Measurements from ENCODE around the gene MYO1F.
"Not testable (repeated sequence)": the region's sequence is repeated elsewhere in the genome, so short reads cannot be mapped to it uniquely, and the experiment has no call there.

Gene MYO1F

DNA sequence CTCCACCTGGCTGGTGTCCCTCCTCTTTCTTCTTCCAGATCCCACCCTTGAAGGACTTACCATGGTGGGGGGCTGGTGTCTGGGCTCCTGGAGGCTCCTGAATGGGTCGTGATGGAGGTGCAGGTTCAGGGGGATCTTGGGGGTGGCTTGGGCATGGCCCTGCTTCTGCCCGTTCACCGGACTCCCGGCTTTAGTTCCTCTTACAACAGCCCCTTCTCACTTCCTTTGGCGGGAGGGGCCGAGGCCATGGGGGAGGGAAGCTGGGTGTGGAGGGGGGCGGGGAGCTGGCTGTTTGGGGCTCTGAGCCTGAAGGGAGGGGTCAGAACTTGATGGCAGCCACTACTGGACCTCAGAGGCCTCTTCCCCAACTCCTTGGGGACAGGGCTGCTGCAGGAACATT, at the start of gene MYO1F:
Gene MYO1F, minus strand, starts transcription at position 196 of the 400 bp plus-strand sequence. Its CDS starts 133 bp downstream, at position 63.
- DNase-seq: no peak

DNA sequence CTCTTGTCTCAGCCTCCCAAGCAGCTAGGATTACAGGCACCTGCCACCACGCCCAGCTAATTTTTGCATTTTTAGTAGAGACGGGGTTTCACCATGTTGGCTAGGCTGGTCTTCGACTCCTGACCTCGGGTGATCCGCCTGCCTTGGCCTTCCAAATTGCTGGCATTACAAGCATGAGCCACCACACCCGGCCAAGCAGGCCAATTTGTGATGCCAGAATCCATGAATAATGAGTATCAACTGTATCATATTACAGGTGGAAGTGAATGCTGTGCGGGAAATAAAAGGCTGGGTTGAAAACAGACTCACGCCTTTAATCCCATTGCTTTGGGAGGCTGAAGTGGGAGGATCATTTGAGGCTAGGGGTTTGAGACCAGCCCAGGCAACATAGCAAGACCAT, 49.6 kb upstream of the MYO1F start:
- DNase-seq: no peak

DNA sequence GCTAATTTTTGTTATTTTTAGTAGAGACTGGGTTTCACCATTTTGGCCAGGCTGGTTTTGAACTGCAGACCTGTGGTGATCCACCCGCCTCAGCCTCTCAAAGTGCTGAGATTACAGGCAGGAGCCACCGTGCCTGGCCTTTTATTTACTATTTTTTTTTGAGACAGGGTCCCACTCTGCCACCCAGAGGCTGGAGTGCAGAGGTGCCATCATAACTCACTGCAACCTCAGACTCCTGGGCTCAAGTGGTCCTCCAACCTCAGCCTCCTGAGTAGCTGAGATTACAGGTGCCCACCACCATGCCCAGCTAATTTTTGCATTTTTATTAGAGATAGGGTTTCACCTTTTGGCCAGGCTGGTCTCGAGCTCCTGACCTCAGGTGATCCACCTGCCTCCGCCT, 45.6 kb upstream of the MYO1F start:
- DNase-seq: not testable (repeated sequence)

DNA sequence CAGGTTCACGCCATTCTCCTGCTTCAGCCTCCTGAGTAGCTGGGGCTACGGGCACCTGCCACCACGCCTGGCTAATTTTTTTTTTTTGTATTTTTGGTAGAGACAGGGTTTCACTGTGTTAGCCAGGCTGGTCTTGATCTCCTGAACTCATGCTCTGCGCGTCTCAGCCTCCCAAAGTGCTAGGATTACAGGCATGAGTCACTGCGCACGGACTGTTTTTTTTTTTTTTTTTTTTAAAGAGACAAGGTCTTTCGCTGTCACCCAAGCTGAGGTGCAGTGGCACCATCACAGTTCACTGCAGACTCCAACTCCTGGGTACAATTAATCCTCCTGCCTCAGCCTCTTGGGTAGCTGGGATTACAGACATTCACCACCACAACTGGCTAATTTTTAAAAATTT, 41.5 kb upstream of the MYO1F start:
- no peak for DNase-seq

DNA sequence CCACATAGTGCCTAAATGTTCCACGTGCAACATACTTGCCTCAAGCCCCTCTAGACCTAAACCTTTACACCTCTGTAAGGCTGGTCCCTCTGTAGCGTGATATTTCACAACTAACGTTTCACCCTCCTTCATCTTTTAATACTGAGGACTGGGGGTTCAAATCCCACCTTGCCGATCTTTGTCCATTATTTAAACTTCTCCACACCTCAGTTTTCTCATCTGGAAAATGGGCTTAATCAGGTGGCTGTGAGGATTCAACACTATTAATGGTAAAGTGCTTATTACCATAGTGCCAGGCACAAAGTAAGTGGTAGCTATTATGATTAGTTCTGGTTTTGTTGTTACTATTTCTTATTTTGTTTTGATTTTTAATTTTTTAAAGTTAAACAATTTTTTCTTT, 40.7 kb upstream of the MYO1F start:
- no peak for DNase-seq

DNA sequence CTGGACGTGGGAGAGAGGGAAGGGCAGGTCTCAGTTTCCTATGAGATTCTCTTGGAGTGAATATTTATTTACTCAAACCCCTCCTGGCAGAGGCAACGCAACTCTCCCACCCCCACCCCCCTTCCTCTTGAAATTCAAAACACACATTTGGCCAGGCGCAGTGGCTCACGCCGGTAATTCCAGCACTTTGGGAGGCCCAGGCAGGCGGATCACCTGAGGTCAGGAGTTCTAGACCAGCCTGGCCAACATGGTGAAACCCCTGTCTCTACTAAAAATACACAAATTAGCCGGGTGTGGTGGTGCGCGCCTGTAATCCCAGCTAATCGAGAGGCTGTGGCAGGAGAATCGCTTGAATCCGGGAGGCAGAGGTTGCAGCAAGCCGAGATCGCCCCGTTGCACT, 40.1 kb upstream of the MYO1F start:
- not testable (repeated sequence) for DNase-seq

DNA sequence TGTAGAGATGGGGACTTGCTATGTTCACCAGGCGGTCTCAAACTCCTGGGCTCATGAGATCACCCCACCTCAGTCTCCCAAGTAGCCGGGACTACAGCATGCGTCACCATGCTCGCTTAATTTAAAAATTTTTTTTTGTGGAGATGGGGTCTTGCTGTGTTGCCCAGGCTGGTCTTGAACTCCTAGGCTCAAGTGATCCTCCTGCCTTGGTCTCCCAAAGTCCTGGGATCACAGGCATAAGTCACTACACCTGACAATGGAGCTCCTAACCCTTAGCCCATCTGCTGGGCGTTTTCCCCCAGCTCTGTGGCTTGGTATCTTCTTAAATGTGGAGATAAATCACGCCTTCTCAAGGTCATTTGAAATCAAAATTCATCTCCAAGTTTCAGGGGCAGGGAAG, 39.6 kb upstream of the MYO1F start:
- no peak for DNase-seq

DNA sequence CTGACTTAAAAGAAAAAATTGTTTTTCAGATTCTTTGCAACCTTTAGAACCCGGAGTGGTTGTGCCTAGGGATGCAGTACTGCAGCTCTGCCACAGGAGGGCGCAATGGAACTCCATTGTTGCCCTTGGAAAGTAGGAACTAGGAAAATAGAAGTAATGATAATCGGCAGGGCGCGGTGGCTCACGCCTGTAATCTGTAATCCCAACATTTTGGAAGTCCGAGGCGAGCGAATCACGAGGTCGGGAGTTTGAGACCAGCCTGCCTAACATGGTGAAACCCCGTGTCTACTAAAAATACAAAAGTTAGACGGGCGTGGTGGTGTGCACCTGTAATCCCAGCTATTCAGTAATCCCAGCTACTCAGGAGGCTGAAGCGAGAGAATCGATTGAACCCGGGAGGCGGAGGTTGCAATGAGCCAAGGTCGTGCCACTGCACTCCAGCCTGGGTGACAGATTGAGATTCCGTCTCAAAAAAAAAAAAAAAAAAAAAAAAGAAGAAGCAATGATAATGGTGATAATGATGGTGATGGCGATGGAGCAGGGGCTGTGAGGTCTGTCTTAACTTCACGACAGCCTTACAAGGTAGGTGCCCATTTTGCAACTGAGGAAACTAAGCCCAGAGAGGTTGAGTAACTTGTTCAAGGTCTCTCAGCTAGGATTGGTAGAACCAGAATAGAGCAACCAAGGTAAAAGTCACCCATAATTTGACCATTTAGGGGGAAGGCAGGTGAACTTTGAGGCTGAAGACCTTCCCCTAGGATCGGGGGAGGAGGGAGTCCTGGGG, 38.8 kb upstream of the MYO1F start:
- DNase-seq: no peak

DNA sequence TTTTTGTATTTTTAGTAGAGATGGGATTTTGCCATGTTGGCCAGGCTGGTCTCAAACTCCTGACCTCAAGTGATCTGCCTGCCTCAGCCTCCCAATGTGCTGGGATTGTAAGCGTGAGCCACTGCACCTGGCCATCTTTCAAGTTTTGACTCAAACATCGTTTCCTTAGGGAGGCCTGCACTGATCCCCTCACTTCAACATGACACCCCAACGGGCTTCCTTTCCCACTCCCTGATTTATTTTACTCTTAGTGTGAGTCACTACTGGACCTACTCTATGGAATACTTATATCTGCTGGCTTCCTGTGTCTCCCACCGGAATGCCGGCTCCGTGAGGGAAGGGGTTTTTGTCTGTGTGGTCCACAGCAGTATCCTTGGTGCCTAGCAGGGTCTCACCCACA, 37.8 kb upstream of the MYO1F start:
- DNase-seq: no peak

DNA sequence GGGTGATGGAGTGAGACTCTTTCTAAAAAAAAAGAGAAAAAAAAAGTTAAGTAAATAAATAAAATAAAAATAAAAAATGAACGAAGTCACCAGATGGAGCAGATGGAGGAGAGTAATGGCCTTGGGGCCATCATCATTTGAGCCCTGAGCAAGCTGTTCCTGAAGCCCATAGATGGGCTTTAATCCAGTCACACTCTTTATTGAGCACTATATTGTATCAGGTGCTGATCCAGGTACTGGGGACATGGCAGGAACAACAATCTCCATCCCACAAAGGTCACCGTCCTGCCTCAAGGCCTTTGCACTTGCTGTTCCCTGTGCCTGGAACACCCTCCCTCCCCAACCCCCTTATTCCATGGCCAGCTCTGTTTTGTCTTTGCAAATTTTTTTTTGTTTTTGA, 37.2 kb upstream of the MYO1F start:
- DNase-seq: no peak

DNA sequence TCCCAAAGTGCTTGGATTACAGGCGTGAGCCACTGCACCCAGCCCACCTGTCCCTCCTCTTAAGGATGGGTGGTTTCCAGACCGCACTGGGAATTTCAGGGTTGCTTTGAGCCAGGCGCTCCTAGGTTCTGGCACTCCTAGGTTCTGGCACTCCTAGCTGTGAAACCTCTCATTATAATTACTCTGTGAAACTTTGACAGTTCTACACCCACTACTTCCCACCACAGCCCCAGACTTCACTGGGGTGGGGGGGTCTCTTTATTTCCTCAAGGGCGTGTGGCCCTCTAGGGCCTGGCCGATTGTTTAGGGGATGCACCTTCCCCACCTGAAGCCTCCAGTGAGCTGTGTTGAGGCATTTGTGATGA, 35.5 kb upstream of the MYO1F start:
- no peak for DNase-seq

DNA sequence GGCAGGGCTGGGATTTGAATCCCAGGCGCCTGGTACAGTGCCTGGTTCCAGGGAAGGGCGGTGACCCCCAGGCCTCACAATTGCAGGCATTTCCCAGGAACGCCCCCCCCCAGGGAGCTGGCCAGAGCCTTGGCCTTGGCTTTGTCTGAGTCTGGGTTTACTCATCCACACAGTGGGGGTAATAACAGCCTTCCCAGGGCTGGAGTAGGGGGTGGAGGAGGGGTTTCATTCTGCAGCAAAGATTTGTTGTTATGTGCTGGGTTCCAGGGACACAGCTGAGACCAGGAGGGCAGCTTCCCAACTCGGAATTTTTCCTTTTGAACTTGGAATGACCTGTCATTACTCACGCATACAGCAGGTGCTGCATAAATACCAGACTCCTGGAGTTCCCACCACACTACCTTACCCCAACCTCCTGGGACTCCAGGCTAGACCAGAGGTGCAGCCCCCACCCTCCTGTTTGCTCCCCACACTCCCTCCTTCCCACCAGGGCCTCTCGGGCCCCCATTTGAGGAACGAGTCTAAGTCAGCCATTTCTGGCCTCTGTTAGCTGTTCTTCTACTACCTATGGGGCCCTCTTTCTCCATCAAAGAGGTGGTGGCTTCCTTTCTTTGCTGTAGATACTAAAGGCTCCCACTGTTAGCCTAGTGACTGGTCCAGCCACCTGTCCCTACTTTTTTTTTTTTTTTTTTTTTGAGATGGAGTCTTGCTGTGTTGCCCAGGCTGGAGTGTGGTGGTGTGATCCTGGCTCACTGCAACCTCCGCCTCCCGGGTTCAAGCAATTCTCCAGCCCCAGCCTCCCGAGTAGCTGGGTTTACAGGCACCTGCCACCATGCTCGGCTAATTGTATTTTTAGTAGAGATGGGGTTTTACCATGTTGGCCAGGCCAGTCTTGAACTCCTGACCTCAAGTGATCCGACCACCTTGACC, 34.9 kb upstream of the MYO1F start:
- DNase-seq: no peak

DNA sequence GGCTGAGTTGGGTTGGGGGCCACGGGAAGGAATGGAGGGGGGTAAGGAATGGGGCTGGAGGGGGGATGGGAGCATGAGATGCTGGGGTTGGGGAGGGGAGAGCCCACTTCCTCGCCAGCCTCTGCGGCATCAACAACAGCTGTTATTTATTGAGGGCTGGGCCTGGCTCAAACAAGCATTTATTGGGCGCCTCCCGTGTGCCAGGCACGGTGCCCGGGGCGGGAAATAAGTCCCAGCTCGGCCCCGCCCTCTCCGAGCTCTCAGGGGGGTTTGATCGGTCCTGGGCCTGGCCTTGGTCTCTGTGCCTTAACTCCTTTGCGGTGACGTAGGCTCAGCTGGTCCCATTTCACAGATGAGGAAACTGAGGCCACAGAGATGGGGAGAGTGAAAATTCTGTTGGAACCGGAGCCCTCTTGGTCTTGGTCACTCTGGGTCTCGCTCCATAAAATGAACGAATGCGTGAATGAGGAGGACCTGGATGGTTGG, 34.2 kb upstream of the MYO1F start:
- DNase-seq: no peak

DNA sequence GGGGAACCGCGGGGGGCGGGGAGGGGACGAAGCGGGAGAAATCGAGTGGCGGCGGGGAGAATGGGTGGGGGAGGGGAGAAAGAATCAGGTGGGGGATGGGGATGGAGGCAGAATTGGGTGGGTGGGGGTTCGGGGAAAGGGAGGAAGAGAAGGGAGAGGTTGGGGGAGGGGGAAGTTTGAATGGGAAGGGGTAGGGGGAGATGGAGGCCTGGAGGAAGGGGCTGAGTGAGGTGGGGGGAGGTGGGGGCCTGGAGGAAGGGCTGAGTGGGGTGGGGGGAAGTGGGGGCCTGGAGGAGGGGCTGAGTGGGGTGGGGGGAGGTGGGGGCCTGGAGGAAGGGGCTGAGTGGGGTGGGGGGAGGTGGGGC, 33.7 kb upstream of the MYO1F start:
- DNase-seq: no peak

DNA sequence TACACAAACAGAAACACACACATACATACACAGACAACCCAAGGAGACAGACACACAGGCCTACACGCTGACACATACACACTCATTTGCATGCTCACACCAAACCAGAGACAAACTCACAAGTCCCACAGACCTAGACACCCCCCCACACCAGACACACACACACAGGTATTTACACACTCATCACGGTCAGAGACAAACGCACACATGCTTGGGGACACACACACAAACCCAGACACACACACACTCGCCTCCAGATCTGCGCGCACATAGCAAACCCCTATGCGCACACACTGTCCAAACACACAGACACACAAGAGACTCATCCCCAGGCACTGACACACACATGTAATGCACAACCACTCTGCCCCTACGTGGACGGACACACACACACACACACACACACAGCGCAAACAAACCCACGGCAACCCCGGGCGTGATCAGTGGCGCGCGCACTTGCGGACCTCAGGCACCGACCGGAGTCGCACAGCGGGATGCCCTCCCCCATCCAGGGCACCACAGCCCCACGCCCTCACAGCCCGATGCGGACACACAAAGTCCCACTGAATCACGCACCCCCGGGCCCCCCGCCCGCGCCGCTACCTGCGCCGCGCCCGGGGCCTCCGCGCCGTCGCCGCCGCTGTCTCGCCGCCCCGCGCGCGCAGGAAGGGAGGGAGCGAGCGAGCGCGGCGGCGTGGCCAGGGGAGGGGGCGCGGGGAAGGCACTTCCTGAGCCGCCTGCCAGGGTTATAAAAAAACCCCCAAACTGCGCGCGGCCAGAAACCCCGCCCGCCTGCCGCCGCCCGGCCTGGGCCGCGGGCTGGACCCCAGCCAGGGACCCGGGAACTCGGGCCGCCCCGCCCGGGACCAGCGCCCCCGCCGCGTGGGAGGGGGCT, 33.0 kb upstream of the MYO1F start, which contains the start of gene ADAMTS10:
Gene ADAMTS10, minus strand, starts transcription at position 675 of the 895 bp plus-strand sequence. CDS start 5,005 bp downstream, outside the sequence.
- peak; percentile 30 for DNase-seq

DNA sequence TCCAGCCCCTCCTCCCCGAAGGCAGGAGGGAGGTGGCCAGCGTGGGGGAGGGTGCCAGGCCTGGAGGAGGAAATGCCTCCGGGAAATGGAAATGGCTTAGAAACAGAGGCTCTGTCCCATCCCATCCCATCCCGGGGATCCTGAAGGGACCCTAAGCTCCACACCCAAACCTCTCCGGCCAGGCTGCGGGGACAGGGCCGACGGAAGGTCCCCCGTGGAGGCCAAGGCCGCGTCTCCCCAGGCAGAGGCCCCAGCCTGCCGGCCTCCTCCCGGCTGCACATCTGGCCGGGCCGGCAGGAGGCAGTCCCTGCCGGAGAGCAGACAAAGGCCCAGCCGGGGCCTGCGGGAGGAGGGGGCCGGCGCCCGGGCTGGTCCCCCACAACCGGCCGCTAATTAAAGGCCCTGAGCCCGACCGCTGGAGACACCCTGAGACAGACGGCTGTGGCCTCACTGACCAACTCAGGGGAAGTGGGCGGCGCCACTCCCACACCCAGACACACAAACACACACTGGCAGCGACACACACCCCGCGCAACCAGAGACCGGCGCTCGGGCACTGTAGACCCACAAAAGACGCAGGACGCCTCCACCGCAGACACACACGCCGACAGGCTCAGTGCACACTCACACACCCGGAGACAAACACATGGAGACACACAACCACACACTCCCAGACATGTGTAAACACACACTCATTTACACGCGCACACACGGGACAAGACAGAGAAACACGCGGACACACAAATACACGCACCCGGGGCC, 32.2 kb upstream of the MYO1F start:
- DNase-seq: no peak

DNA sequence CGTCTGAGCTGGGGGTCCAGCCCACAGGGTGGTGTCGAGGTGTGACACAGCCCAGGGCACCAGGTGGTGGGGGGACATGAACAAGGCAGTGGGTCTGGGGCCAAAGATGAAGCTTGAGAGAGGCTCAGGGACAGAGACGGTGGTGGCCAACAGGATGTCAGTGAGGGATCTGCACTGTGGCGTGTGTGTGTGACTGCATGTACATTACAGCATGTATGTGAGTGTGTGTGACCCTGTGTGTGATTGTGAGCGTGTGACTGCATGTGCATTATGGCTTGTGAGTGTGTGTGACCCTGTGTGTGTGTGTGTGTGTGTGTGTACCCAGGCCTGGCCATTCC, 31.7 kb upstream of the MYO1F start:
- no peak for DNase-seq

DNA sequence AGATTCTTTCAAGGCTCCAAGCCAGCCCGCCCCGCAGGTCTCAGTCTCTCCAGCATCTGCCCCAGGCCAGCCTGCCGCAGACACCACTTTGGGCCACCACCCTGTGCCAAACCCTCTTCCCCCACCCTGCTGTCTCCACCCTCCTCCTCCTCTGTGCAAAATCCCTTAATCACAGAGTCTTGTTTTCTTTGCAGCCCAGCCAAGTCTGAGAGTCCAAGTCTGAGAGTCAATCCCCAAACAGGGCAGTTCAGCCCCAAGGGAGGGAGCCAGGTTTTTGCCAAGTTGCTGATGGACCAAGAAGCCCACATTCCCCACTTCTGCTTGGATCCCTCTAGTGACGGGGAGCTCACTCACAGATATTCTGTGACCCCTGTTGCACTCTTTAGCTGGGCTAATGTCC, 30.1 kb upstream of the MYO1F start:
- no peak for DNase-seq

DNA sequence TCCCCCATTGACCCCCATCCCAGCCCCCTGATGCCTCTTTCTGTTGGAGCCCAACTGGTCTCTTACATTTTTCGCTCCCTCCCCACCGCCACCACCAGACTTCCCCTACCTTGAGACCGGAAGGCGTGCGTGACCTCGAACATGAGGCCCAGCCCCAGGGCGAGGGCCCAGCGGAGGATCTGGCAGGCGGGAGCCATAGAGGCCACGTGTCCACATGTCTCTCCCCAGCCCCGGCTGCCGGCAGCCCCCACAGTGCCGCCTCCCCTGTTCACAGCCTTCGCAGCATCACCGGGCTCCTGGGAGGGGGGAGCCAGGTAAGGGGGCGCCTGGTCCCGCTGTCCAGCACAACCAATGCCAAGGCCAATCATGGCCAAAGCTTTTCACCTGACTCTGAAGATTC, 28.3 kb upstream of the MYO1F start:
- DNase-seq: no peak

DNA sequence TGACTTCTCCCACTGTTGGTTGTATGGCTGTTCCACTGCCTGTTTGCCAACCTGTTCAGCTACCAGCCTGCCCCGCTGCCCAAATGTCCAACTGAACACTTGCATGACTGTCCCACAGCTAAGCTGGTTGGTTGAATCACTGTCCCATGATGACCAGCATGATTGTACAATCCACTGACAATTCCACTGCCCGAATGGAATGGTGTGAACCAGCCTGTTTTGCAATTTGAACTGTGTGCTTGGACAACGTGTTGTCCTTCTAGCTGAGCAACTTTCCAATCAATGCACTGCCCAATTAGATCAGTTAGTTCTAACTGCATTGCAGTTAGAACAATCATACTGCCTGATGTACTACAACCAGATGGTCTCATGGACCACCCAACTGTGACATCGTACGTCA, 24.6 kb upstream of the MYO1F start:
- no peak for DNase-seq

DNA sequence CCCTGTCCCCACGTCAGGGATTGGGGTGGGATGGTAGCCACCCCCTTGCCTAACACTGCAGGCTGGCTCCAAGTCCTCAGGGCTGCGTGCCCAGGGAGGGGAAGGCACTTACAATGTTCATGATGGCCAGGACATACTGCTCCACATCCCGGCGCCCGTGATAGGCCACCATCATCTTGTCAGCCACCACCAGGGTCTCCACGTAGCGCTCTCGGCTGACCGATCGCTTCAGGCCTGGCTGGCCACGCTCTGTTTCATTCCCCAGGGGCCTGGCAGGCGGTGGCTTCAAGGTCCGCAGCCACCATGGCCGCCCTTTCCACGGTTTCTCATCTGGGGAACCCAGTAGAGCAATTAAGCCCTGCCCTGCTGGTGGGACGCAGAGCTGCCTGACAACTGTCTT, 23.6 kb upstream of the MYO1F start:
- no peak for DNase-seq

DNA sequence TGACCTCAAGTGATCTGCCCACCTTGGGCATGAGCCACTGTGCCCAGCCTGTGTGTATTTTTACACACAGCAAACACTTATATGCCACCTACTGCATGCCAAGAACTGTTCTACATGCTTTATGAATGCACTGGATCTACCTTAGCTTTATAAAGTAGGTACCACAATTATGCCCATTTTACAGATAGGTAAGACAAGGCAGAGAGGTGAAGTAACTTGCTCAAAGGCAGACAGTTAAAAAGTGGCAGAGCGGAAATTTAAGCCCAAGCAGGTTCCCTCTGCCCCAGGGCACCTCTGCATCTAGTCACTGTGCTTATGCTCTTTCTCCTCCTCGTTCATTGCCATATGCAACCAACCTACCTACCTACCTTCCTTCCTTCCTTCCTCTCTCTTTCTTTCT, 22.8 kb upstream of the MYO1F start:
- no peak for DNase-seq

Data from kidney glomerular epithelial cell (primary cell).